SK-N-SH (cell line): ENCODE results near the gene MAN2A2. TPM values are rescaled to one million over a fixed set of nuclear protein-coding genes. Genes with fewer than 3 reads are reported as not detected.

Source experiments
- CTCF ChIA-PET: fragments of 300-600, 350-600 bp; formaldehyde crosslinking; extraction: SDS; loops from one replicate; lab custom pipeline; 2021; lab: Yijun Ruan, JAX
- POLR2A ChIA-PET: fragments of 350-600 bp; sonication (Branson Sonifier 250); formaldehyde crosslinking; extraction: SDS; loops from one replicate; lab custom pipeline; 2020; ENCODE audit warnings: antibody characterized with exemption, inconsistent platforms; lab: Yijun Ruan, JAX
- DNase-seq: peaks from one replicate; pipeline ENCODE4 v3.0.0; 2012
- H2AFZ ChIP-seq: fragments of 200-600 bp; sonication (generic); 2 replicates; pipeline ENCODE4 v1.8.1; 2016; ENCODE audit warnings: antibody characterized with exemption, mild to moderate bottlenecking, low read depth
- H3F3A ChIP-seq: fragments of 200-600 bp; sonication (generic); replicated peaks from 2 replicates; pipeline ENCODE3; 2016; ENCODE audit warnings: antibody characterized with exemption, mild to moderate bottlenecking; ENCODE audit not compliant: insufficient read depth
- H3K27ac ChIP-seq, 2 experiments: fragments of 200-500 bp in 1 of 2; fragments of 200-600 bp in 1 of 2; sonication (Bioruptor generic) in 1 of 2; sonication (generic), shearing (Covaris generic) in 1 of 2; 2 replicates each; pipeline versions ENCODE4 v1.5.1 to v1.6.1; 2014 to 2016; ENCODE audit warnings: low read depth in 2 of 2, inconsistent platforms in 1 of 2, low read length in 1 of 2, mild to moderate bottlenecking in 1 of 2, mixed read lengths in 1 of 2
- H3K27me3 ChIP-seq: fragments of 200-600 bp; sonication (generic), shearing (Covaris generic); 2 replicates; pipeline ENCODE4 v1.6.1; 2016; ENCODE audit warnings: mixed run types; ENCODE audit not compliant: insufficient read depth
- H3K36me3 ChIP-seq, 2 experiments: fragments of 200-500 bp in 1 of 2; fragments of 200-600 bp in 1 of 2; sonication (Bioruptor generic) in 1 of 2; sonication (generic) in 1 of 2; replicated peaks in 1 of 2; 2 replicates each; pipeline versions ENCODE3 to v1.5.1; 2014 to 2016; ENCODE audit warnings: low read length in 1 of 2, mild to moderate bottlenecking in 1 of 2; ENCODE audit not compliant: insufficient read depth in 2 of 2, control insufficient read depth in 1 of 2
- H3K4me1 ChIP-seq, 2 experiments: fragments of 200-500 bp in 1 of 2; fragments of 200-600 bp in 1 of 2; sonication (Bioruptor generic) in 1 of 2; sonication (generic), shearing (Covaris generic) in 1 of 2; 2 replicates each; pipeline versions ENCODE4 v1.5.1 to v1.6.1; 2014 to 2016; ENCODE audit warnings: low read depth in 1 of 2, low read length in 1 of 2, mixed run types in 1 of 2; ENCODE audit not compliant: insufficient read depth in 2 of 2, control insufficient read depth in 1 of 2
- H3K4me2 ChIP-seq: fragments of 200-600 bp; sonication (generic), shearing (Covaris generic); 2 replicates; pipeline ENCODE4 v1.6.1; 2017; ENCODE audit warnings: mixed run types
- H3K4me3 ChIP-seq, 2 experiments: fragments of 200-500 bp in 1 of 2; fragments of 200-600 bp in 1 of 2; sonication (Bioruptor generic) in 1 of 2; sonication (generic), shearing (Covaris generic) in 1 of 2; 2 replicates each; pipeline versions ENCODE4 v1.5.1 to v1.8.1; 2014 to 2016; ENCODE audit warnings: low read depth in 2 of 2, inconsistent platforms in 1 of 2, low read length in 1 of 2, mild to moderate bottlenecking in 1 of 2, mixed read lengths in 1 of 2, moderate library complexity in 1 of 2
- H3K79me2 ChIP-seq: fragments of 200-600 bp; sonication (generic); 2 replicates; pipeline ENCODE4 v1.8.1; 2017; ENCODE audit warnings: mild to moderate bottlenecking; ENCODE audit not compliant: insufficient read depth
- H3K9ac ChIP-seq: fragments of 200-600 bp; sonication (generic); 2 replicates; pipeline ENCODE4 v1.6.1; 2017; ENCODE audit warnings: mixed run types
- H3K9me2 ChIP-seq: fragments of 200-600 bp; sonication (generic); 2 replicates; pipeline ENCODE4 v1.6.1; 2017; ENCODE audit warnings: mixed run types
- H3K9me3 ChIP-seq: fragments of 200-600 bp; sonication (generic); 2 replicates; pipeline ENCODE4 v1.6.1; 2017; ENCODE audit warnings: mixed run types, mild to moderate bottlenecking, moderate library complexity
- H4K20me1 ChIP-seq: fragments of 200-600 bp; sonication (generic); 2 replicates; pipeline ENCODE4 v1.6.1; 2017; ENCODE audit warnings: mild to moderate bottlenecking, mixed run types; ENCODE audit not compliant: insufficient read depth
- ELF1 ChIP-seq: IDR thresholded peaks from 2 replicates; pipeline ENCODE4 v1.4.0; 2012
- GABPA ChIP-seq: IDR thresholded peaks from 2 replicates; pipeline ENCODE4 v1.4.0; 2012; ENCODE audit warnings: low read depth, mild to moderate bottlenecking
- JUND ChIP-seq: IDR thresholded peaks from 2 replicates; pipeline ENCODE4 v1.4.0; 2012
- MAX ChIP-seq: IDR thresholded peaks from 2 replicates; pipeline ENCODE4 v1.4.0; 2012; ENCODE audit warnings: low read depth
- MEF2A ChIP-seq: IDR thresholded peaks from 2 replicates; pipeline ENCODE4 v1.4.0; 2012; ENCODE audit warnings: low read depth, borderline replicate concordance
- RAD21 ChIP-seq: IDR thresholded peaks from 2 replicates; pipeline ENCODE4 v1.6.1; 2012; ENCODE audit warnings: mild to moderate bottlenecking, low read length
- RCOR1 ChIP-seq: fragments of 150-350 bp; IDR thresholded peaks from 2 replicates; pipeline ENCODE4 v1.6.1; 2017; ENCODE audit warnings: antibody characterized with exemption, low read length
- RXRA ChIP-seq: IDR thresholded peaks from 2 replicates; pipeline ENCODE4 v1.4.0; 2012; ENCODE audit warnings: low read depth, mild to moderate bottlenecking, borderline replicate concordance
- USF1 ChIP-seq: IDR thresholded peaks from 2 replicates; pipeline ENCODE4 v1.4.0; 2012; ENCODE audit warnings: low read depth, borderline replicate concordance
- YY1 ChIP-seq: IDR thresholded peaks from 2 replicates; pipeline ENCODE4 v1.4.0; 2012; ENCODE audit warnings: low read depth, mild to moderate bottlenecking
- WGBS: methylation state at CpG from one replicate; pipeline ENCODE4 v1.1.6; 2017; ENCODE audit warnings: low lambda C conversion rate; 5-methylcytosine and 5-hydroxymethylcytosine counted together
- polyA plus RNA-seq, 3 experiments: library from polyadenylated mRNA; depleted of rRNA; stranded (reverse); fragments of >200 nt; gene quantifications; 2 replicates each; pipeline ENCODE4 v1.2.3, GENCODE V29; 2012
- TF ChIP-seq, protein P1 (sequence below): fragments of 150-350 bp; IDR thresholded peaks from 2 replicates; pipeline ENCODE4 v1.6.1; 2017; ENCODE audit warnings: antibody characterized with exemption, low read length, low read depth, borderline replicate concordance

Gene MAN2A2
- 25.6 and 35.0 TPM in 2 replicates for polyA plus RNA-seq (2012; rRNA removed)
- polyA plus RNA-seq (2012; cell fraction: cytosol; rRNA removed) = 10.6 and 15.5 TPM in 2 replicates
- 159 and 164 TPM in 2 replicates for polyA plus RNA-seq (2012; cell fraction: nucleus; rRNA removed)

GRCh38 chr15:90902840-90903732 is at the start of gene MAN2A2:
MAN2A2 (plus strand) TSS chr15:90903302; CDS start chr15:90904208, 906 bp downstream.
- peak within 1 kb of the TSS; percentile 68 to 91 for H3K4me3 ChIP-seq
- H3K27ac ChIP-seq = peak within 1 kb of the TSS; percentile 62 to 92
- no peaks in the 10 kb centered on the region for H3K9me3 ChIP-seq
- H3K36me3 ChIP-seq = peaks cover 0 to 28% of the 10 kb centered on the region in 2 experiments
- no peaks in the 10 kb centered on the region for H4K20me1 ChIP-seq
- H3K79me2 ChIP-seq = no peaks in the 10 kb centered on the region
- H3K27me3 ChIP-seq = no peaks in the 10 kb centered on the region
- H3F3A ChIP-seq = peaks cover 10% of the 10 kb centered on the region
- H3K4me1 ChIP-seq = peaks cover 3 to 11% of the 10 kb centered on the region in 2 experiments; a peak in 2 of 4 replicates
- DNase-seq = peak; percentile 82
- TF ChIP-seq, protein P1, sequence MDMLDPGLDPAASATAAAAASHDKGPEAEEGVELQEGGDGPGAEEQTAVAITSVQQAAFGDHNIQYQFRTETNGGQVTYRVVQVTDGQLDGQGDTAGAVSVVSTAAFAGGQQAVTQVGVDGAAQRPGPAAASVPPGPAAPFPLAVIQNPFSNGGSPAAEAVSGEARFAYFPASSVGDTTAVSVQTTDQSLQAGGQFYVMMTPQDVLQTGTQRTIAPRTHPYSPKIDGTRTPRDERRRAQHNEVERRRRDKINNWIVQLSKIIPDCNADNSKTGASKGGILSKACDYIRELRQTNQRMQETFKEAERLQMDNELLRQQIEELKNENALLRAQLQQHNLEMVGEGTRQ = no peak
- TF ChIP-seq ELF1 = no peak
- TF ChIP-seq RCOR1 = no peak
- no peak for TF ChIP-seq RXRA
- no peak for TF ChIP-seq RAD21
- TF ChIP-seq GABPA = no peak
- TF ChIP-seq MEF2A = no peak
- no peak for TF ChIP-seq USF1
- no peak for TF ChIP-seq JUND
- TF ChIP-seq YY1 = no peak
- peak within 1 kb of the TSS; percentile 97 for H2AFZ ChIP-seq
- H3K9ac ChIP-seq = peak within 1 kb of the TSS; percentile 61
- H3K4me2 ChIP-seq = peak within 1 kb of the TSS; percentile 94
- 11% methylated on average over 18 of the region's 81 CpGs for WGBS
- POLR2A ChIA-PET = interaction anchor here (0.5 to 1.2 kb wide), 6 partner anchors 8 to 744 kb away, joined by 3 to 9 read pairs (median 3); partner anchors contain the start of genes FES, HDDC3 and UNC45A
- no peaks in the 10 kb centered on the region for H3K9me2 ChIP-seq
- CTCF ChIA-PET = interaction anchor here (0.7 to 7.5 kb wide), 13 partner anchors 8 to 255 kb away, joined by 3 to 121 read pairs (median 6); partner anchors contain the start of genes HDDC3 and UNC45A

GRCh38 chr15:90855139-90855538 is 48.0 kb upstream of the MAN2A2 start:
- Histone ChIP-seq H3K4me2 (no peak overlapping the region), H3K79me2 (no peaks in the 10 kb centered on the region), H3F3A (no peaks in the 10 kb centered on the region), H3K4me3 (no peak overlapping the region), H3K9ac (no peak overlapping the region), H3K9me3 (no peaks in the 10 kb centered on the region), H3K27ac (no peak overlapping the region), H3K4me1 (0 out of 4 replicates have a peak, but pooled peaks cover 0 to 4% of the 10 kb centered on the region in 2 experiments), H4K20me1 (no peaks in the 10 kb centered on the region), H3K9me2 (no peaks in the 10 kb centered on the region), H3K27me3 (no peaks in the 10 kb centered on the region), H3K36me3 (no peaks in the 10 kb centered on the region), H2AFZ (no peak overlapping the region)
- TF ChIP-seq MAX = no peak
- TF ChIP-seq GABPA = no peak
- ChIA-PET CTCF (no interaction called here), POLR2A (no interaction called here)
- WGBS = 82% methylated on average over 8 of the region's 9 CpGs
- no peak for DNase-seq
